Tibial nerve (tissue), 4 donors: Measurements from ENCODE around the gene SMU1. TPM values are rescaled to one million over a fixed set of nuclear protein-coding genes. Genes with fewer than 3 reads are reported as not detected.
"Not testable (repeated sequence)": the region's sequence is repeated elsewhere in the genome, so short reads cannot be mapped to it uniquely, and the experiment has no call there.

ENCODE experiments used
- DNase-seq, 2 donors: peaks; one replicate each; pipeline ENCODE4 v3.0.0-alpha.2; 2019; ENCODE audit warnings: low spot score in 2 of 2
- H3K27ac ChIP-seq, 4 donors: fragments of 200-600 bp; sonication (generic) in 3 of 4; one replicate each; pipeline ENCODE4 v1.5.1; 2017 to 2019; ENCODE audit warnings: mild to moderate bottlenecking in 1 of 4
- H3K27me3 ChIP-seq, 2 donors: fragments of 200-600 bp; sonication (generic) in 1 of 2; one replicate each; pipeline versions ENCODE4 v1.5.1 to v1.6.0; 2017 to 2019
- H3K36me3 ChIP-seq, 3 donors: fragments of 200-600 bp; sonication (generic); one replicate each; pipeline ENCODE4 v1.5.1; 2018 to 2019
- H3K4me1 ChIP-seq, 4 donors: fragments of 200-600 bp; sonication (generic) in 3 of 4; one replicate each; pipeline ENCODE4 v1.5.1; 2017 to 2019
- H3K4me3 ChIP-seq, 4 donors: fragments of 200-600 bp; sonication (generic) in 3 of 4; one replicate each; pipeline ENCODE4 v1.5.1; 2017 to 2019; ENCODE audit warnings: mild to moderate bottlenecking in 1 of 4, moderate library complexity in 1 of 4
- H3K9me3 ChIP-seq, 4 donors: fragments of 200-600 bp; sonication (generic) in 3 of 4; one replicate each; pipeline ENCODE4 v1.5.1; 2017 to 2019
- CTCF ChIP-seq, 5 experiments: fragments of 200-600 bp in 3 of 5; fragments of 450-650 bp in 2 of 5; sonication (generic) in 3 of 5; IDR thresholded peaks; one replicate each; pipeline ENCODE4 v1.5.1; 2016 to 2019; ENCODE audit warnings: antibody characterized with exemption in 5 of 5, mild to moderate bottlenecking in 3 of 5, moderate library complexity in 2 of 5
- EP300 ChIP-seq, 2 donors: sonication (generic); formaldehyde crosslinking; IDR thresholded peaks; one replicate each; pipeline ENCODE4 v1.6.1; 2017; ENCODE audit warnings: antibody characterized with exemption in 2 of 2, mild to moderate bottlenecking in 1 of 2
- POLR2A ChIP-seq, 2 donors: fragments of 450-650 bp; IDR thresholded peaks; one replicate each; pipeline ENCODE4 v1.6.1; 2017; ENCODE audit warnings: antibody characterized with exemption in 2 of 2, mild to moderate bottlenecking in 2 of 2, moderate library complexity in 2 of 2
- WGBS, 2 donors: methylation state at CpG; one replicate each; pipeline ENCODE4 v1.1.5; 2018; 5-methylcytosine and 5-hydroxymethylcytosine counted together
- total RNA-seq, 4 donors: library from RNA; depleted of rRNA; stranded (reverse); fragments of >200 nt; gene quantifications; one replicate each; pipeline ENCODE4 v1.1.0, GENCODE V29; 2016

SMU1 gene
- total RNA-seq, 4 donors from 2014 or later: 15.1 to 19.9 (median 16.8) TPM

- Histone ChIP-seq H3K27ac (no peak overlapping the region), H3K27me3 (no peaks in the 10 kb centered on the region), H3K36me3 (no peaks in the 10 kb centered on the region), H3K4me3 (no peak overlapping the region), H3K4me1 (peaks cover 0 to 12% (median 0%) of the 10 kb centered on the region in 4 donors), H3K9me3 (no peaks in the 10 kb centered on the region)
- DNase-seq: no peak
- 65% methylated on average over 2 of the region's 2 CpGs for WGBS, 2 donors
- TF ChIP-seq POLR2A (IDR thresholded peaks at IDR 0.05): no peak
- TF ChIP-seq CTCF (IDR thresholded peaks at IDR 0.05): no peak
- no peak for TF ChIP-seq EP300 (IDR thresholded peaks at IDR 0.05)
These were observed 23.3 kb upstream of the SMU1 start for GRCh38 chr9:33099754-33100153.

GRCh38 chr9:33097192-33097591 lies 20.7 kb upstream of the SMU1 start:
- Histone ChIP-seq H3K4me3 (no peak overlapping the region), H3K27ac (no peak overlapping the region), H3K36me3 (no peaks in the 10 kb centered on the region), H3K27me3 (no peaks in the 10 kb centered on the region), H3K4me1 (no peaks in the 10 kb centered on the region), H3K9me3 (no peaks in the 10 kb centered on the region)
- no peak for DNase-seq
- WGBS, 2 donors: 41 to 43% methylated on average over 3 of the region's 3 CpGs
- no peak for TF ChIP-seq EP300 (IDR thresholded peaks at IDR 0.05)
- no peak for TF ChIP-seq CTCF (IDR thresholded peaks at IDR 0.05)
- no peak for TF ChIP-seq POLR2A (IDR thresholded peaks at IDR 0.05)

GRCh38 chr9:33092634-33093033 lies 16.2 kb upstream of the SMU1 start:
- DNase-seq: no peak
- H3K36me3 ChIP-seq: no peaks in the 10 kb centered on the region
- 76 to 79% methylated on average over 5 of the region's 5 CpGs for WGBS, 2 donors
- no peak overlapping the region for H3K4me3 ChIP-seq
- no peaks in the 10 kb centered on the region for H3K4me1 ChIP-seq
- no peaks in the 10 kb centered on the region for H3K9me3 ChIP-seq
- TF ChIP-seq CTCF (IDR thresholded peaks at IDR 0.05): no peak
- TF ChIP-seq POLR2A (IDR thresholded peaks at IDR 0.05): no peak
- TF ChIP-seq EP300 (IDR thresholded peaks at IDR 0.05): no peak
- no peaks in the 10 kb centered on the region for H3K27me3 ChIP-seq
- H3K27ac ChIP-seq: no peak overlapping the region

- H3K27ac ChIP-seq, H3K9me3 ChIP-seq, H3K36me3 ChIP-seq, DNase-seq, H3K4me3 ChIP-seq, H3K27me3 ChIP-seq: not testable (repeated sequence)
- H3K4me1 ChIP-seq: peaks cover 0 to 16% (median 9%) of the 10 kb centered on the region in 4 donors
- WGBS, 2 donors: 86 to 88% methylated on average over 9 of the region's 9 CpGs
These were observed 9.2 kb upstream of the SMU1 start for GRCh38 chr9:33085672-33086071.

- no peaks in the 10 kb centered on the region for H3K27me3 ChIP-seq
- H3K27ac ChIP-seq: peak overlapping the region in 1 of 4 donors; percentile 12
- DNase-seq: no peak
- peaks cover 0 to 20% (median 9%) of the 10 kb centered on the region in 4 donors for H3K4me1 ChIP-seq
- TF ChIP-seq POLR2A (IDR thresholded peaks at IDR 0.05) (no peak), CTCF (IDR thresholded peaks at IDR 0.05) (no peak), EP300 (IDR thresholded peaks at IDR 0.05) (no peak)
- WGBS, 2 donors: 59 to 69% methylated on average over 8 of the region's 8 CpGs
- no peaks in the 10 kb centered on the region for H3K36me3 ChIP-seq
- H3K4me3 ChIP-seq: no peak overlapping the region
- peaks cover 0 to 9% (median 0%) of the 10 kb centered on the region in 4 donors for H3K9me3 ChIP-seq
These were observed 6.3 kb upstream of the SMU1 start for GRCh38 chr9:33082538-33083326.
